IPS-NIHi7 (cell line): Measurements from ENCODE around the gene SCAPER.

Experiments used
- DNase-seq: peaks from one replicate; pipeline ENCODE4 v3.0.0; 2012; ENCODE audit warnings: mixed read lengths; ENCODE audit errors: extremely low spot score

The SCAPER gene

DNA sequence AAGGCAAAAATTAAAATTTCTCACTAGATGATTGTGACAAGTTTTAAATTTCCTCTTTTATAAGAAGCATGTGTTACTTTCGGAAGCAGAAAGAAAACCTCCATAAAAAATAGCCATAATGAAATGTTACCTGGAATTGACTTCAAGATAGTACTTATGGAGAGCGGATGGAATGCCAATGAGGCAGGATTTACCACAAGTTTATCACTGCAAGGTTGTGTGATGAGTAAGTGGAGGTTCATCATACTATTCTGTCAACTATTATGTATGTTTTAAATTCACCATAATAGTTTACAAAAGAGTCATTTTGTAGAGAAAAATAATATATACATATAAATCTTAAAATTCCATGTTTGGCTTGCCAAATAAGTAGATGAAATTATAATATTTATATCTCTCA is 230.3 kb downstream of the SCAPER start:
- no peak for DNase-seq

GRCh38 chr15:76669521-76670207 is 235.5 kb downstream of the SCAPER start:
- no peak for DNase-seq

GRCh38 chr15:76668900-76669299 is 236.2 kb downstream of the SCAPER start:
- DNase-seq: no peak

DNA sequence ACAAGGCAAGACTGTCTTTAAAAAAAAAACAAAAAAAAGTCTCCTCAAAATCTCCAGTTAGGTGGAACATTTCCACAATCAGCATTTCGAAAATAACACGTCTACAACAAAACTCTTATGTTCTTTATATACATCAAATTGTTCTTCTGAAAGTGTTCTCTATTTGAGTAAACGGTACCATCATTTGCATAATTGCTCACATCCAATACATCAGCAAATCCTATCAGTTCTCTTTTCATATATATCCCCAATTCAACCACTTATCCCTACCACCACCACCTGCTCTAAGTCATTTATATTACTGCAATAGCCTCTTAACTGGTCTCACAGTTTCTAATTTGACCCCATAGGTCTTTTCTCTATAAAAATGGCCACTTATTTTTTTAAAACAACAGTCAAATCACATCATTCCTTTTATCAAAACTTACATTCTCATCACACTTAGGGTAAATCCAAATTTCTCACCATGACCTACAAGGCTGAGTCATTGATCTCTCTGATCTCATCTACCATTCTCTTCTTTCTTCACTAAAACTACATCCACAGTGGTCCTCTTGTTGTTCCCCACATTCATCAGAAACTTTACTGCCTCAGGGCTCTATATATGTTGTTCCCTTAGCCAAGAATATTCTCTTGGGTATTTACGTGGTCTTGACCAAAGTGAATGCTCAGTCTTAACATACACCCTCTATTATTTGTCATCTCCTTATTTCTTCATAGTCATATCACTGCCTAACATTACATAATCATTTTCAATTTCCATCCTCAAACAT is 237.0 kb downstream of the SCAPER start:
- DNase-seq: no peak

GRCh38 chr15:76664895-76665294 is 240.2 kb downstream of the SCAPER start:
- no peak for DNase-seq

GRCh38 chr15:76664411-76664810 is 240.7 kb downstream of the SCAPER start:
- DNase-seq: no peak

GRCh38 chr15:76663529-76663928 is 241.6 kb downstream of the SCAPER start:
- DNase-seq: no peak

DNA sequence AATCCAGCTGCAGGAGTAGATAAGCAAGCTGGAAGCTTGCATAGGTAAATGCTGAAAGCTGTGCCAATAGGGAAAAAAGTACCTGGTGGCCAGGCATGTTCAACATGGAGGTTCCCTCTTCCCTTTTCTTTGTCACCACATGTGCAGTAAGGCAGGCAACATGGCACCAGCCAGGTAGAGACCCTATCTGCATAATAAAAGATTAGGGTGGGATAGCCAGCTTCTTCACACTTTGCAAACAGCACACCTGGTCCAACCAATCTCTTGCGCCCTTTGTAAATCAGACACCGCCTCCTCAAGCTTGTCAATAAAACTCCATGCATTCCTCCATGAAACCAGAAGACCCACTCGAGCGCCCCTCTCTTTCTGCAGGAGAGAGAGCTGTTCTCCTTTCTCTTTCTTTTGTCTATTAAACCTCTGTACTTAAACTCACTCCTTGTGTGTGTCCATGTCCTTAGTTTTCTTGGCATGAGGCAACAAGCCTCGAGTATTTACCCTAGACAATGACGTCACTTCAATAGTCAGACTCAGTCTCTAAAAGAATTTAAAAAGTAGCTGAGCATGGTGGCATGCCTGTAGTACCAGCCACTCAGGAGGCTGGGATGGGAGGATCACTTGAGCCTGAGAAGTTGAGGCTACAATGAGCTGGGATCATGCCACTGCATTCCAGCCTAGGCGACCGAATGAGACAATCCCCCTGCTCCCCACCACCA is 256.3 kb downstream of the SCAPER start:
- DNase-seq: no peak

GRCh38 chr15:76647612-76648011 is 257.5 kb downstream of the SCAPER start:
- DNase-seq: no peak

DNA sequence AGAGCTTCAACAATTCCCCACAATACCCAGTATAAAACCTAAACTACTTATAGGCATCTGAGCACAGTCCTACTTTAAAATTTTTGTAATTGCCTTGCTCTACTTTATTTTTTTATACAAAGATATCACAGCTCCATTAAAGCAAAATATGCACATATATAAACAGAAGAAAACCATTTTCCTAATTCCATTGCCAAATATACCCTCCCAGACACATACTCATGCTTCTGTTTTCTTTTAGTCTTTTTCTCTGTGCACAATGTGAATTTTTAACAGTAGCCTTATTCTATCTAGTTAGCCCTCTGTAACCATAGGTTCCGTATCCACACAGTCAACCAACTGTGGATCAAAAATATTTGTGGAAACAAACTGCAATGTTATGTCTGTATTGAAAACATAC is 260.5 kb downstream of the SCAPER start:
- DNase-seq: no peak

DNA sequence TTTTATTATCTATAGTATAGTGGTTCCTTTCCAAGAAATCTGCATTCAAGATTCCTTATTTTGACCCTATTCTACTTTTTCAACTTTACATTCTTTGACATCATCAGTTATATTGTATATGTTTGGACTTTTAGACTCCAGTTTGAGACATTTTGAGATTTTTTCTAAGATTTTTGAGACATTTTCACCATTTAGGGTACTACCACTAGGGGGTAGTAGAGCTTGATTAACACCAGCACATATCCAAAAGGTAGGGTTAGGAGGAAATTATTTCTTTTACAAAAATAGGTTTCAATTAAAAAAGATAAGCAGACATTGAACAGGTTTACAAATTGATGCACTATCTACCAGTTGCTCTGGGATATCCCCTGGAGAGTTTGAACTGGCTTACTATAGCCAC is 262.5 kb downstream of the SCAPER start:
- no peak for DNase-seq

DNA sequence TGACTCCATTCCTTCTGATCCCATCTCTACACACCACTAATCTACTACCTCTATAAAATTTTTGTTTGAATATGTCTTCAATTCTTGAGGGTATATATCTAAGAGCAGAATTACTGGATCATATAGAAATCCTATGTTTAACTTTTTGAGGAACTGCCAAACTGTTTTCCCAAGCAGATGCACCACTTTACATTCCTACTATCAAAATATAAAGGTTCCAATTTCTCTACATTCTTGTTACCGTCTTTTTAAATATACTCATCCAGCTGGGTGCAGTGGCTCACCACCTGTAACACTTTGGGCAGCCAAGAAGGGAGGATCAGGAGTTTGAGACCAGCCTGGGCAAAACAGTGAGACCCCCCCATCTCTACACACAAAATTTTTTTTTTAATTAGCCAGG is 268.0 kb downstream of the SCAPER start:
- DNase-seq: no peak

GRCh38 chr15:76636059-76636458 is 269.1 kb downstream of the SCAPER start:
- DNase-seq: no peak

DNA sequence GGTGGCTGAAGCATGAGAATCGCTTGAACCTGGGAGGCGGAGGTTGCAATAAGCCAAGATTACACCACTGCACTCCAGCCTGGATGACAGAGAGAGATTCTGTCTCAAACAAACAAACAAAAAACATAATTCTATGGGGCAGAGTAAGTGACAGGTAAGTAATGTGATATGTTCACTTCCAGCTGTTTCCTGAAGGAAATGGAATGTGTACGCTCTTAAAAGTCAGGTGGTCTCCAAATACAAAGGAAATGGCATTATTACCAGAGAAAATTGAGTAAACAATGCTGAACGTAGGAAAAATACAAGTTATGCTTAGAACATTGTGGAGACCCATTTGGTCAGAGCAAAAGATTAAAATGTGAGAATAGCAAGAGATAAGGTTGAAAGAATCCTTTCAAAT is 278.5 kb downstream of the SCAPER start:
- DNase-seq: no peak

DNA sequence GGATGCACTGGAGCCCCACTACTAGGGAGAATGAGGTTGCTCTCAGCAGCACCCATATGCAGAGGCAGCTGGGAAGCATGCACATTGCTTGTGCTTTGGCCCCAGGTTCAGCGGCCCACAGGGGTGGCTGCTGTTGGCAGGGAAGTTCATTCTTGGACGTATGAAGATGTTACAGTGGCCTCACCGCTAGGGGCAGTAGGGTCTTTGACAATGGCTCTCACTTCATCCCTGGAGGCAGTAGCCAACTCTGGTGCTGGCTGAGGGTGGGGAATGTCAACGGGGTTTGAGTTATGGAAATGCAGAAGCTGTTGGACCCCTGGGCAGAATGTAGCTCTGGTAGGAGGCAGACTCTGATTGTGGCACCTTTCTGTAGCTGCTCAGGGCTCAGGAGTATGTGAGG is 279.9 kb downstream of the SCAPER start:
- DNase-seq: peak; percentile 51

- DNase-seq: no peak
Measured at GRCh38 chr15:76614725-76615124, 290.4 kb downstream of the SCAPER start.

DNA sequence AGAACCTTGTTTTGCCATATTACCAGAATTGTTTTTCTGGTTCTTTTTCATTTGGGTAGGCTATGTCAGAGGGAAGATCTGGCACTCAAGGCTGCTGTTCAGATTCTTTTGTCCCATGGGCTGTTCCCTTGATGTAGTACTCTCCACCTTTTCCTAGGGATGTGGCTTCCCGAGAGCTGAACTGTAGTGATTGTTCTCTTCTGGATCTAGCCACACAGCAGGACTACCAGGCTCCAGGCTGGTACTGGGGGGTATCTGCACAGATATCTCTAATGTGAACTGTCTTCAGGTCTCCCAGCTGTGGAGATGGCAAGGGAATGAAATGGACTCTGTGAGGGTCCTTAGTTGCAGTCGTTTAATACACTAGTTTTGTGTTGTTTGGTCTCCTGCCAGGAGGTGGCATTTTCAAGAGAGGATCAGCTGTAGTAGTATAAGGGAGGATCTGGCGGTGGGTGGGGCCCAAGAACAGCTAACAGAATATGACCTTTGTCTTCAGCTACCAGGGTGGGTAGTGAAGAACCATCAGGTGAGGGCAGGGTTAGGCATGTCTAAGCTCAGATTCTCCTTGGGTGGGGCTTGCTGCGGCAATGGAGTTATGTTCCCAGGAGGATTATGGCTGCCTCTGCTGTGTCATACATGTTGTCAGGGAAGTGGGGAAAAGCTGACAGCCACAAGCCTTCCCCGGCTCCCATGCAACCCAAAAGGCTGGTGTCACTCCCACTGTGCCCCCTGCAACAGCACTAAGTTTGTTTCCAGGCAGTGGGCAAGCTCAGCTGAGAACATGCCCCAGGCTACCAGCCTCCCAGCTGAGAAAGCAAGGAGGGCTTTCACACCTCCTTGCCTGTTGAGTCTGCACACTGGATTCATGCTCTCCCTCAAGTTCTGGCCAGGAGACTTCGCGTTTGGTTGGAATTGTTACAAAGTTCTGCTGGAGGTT is 316.1 kb downstream of the SCAPER start:
- peak; percentile 12 for DNase-seq

DNA sequence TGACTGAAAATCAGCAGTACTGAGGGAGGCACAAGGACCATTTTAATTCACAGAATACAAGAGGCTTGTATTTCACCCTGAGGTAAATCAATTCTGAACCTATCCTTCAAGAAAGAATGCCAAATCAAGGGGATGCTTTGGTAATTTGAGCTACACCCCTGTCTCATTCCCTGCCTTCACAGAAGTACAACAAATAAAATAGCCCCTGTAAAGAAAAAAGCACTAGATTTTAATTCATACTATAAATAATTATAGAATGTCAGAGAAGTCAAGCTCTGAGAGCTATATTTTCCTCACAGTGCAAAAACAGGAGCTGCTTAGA is 319.6 kb downstream of the SCAPER start:
- DNase-seq: no peak

- no peak for DNase-seq
Measured at GRCh38 chr15:76584868-76585575, 320.1 kb downstream of the SCAPER start.

- DNase-seq: no peak
Measured at GRCh38 chr15:76582550-76582949, 322.6 kb downstream of the SCAPER start.

DNA sequence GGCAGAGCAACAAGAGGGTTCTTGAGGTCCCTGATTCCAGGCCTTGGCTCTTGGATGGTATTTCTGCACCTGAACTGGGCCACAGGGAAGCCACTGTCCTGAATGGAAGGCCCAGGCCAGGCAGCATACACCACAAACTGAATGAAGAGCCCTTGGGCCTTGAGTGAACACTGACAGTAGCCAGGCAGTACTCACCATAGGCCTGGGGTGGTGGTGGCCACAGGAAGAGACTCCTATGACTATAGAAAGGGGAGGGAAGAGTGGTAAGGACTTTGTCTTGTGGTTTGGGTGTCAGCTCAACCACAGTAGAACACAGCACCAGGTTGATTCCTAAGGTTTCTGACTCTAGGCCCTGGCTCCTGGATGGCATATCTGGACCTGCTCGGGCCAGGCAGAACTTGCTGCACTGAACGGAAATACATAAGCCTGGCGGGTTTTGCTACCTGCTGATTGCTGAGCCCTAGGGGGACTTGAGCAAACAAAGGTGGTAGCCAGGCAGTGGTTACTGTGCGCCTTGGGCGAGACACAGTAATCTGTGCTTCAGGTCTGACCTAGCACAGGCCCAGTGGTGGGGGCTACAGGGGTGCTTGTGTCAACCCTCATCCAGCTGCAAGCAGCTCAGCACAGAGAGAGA is 327.1 kb downstream of the SCAPER start:
- no peak for DNase-seq
